Measurements from ENCODE around the gene ACOT7.

The ACOT7 gene

DNA sequence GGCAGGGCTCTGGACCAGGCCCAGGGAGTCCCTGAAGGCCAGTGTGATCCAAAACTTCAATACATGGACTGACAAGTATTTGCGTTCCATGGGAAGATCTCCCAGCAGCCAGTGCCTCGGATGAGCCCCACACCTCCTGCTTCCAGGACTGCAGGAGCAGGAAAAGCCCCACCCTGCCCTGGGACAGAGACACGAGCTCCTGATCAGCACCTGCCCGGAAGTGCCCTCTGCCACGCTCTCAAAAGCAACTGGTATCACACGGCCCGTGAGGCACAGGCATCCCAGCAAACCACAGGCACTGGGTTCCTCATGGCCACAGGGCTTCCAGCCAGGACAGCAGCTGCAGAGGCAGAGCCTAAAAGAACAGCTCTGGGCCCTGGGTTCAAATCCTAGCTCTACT lies 48.6 kb downstream of the ACOT7 start:
- Histone ChIP-seq H3K27ac (ENCODE audit: insufficient read depth, low read depth, low read length, poor library complexity, severe bottlenecking) (no peak overlapping the region), H3K27me3 (ENCODE audit: control insufficient read depth, insufficient read depth, low read length, poor library complexity, severe bottlenecking) (no peaks in the 10 kb centered on the region), H3K4me1 (ENCODE audit: control insufficient read depth, insufficient read depth, low read length) (peaks cover 16% of the 10 kb centered on the region), H3K9me3 (ENCODE audit: control insufficient read depth, low read length) (no peaks in the 10 kb centered on the region), H3K4me3 (ENCODE audit: insufficient read depth, low read depth, low read length) (no peak overlapping the region), H3K36me3 (ENCODE audit: control insufficient read depth, insufficient read depth, low read length) (no peaks in the 10 kb centered on the region)
- WGBS, 2 experiments = 93% methylated on average over 7 of the region's 7 CpGs

DNA sequence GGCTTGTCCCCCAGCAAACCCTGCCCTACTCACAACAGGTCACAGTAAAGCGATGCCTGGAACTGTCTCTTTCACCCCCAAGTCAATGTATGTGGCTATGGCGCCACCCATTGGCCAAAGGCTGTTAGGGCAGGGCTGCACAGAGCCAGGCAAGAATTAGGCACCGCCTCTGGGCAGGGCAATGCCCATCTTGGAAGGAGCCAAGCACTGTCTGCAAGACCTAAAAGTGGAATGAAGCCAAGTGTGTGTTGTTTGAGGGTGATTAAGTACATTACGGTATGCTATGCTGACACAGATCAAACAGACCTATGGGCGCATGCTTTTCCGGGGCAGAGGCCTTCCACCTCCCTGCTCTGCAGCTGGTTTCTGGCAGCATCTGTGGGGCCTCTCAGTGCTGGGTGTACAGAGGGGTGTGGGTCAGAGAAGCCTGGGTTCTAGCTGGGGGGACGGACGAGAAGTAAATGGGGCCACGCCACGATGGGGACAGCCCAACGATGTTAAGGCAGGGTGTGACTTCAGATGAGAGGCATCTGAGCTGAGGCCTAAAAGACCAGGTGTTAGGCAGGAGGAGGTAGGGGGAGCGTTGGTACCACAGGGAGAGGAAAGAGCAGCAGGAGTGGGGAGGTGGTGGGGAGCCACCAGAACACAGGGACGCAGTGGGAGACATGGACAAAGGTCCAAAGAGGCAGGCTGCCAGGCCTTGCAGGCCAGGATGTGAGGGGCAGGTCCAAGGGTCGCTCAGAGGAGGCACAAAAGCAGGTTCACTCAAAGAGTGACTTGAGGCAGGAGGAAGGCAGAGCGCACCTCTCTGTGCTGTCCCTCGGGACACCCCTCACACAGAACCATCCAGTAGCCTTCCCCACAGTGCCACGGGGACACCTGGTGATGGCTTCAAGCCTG lies 49.8 kb downstream of the ACOT7 start:
- no peaks in the 10 kb centered on the region for H3K9me3 ChIP-seq (ENCODE audit: control insufficient read depth, low read length)
- H3K27ac ChIP-seq (ENCODE audit: insufficient read depth, low read depth, low read length, poor library complexity, severe bottlenecking) = no peak overlapping the region
- H3K4me3 ChIP-seq (ENCODE audit: insufficient read depth, low read depth, low read length) = no peak overlapping the region
- WGBS, 2 experiments = 76 to 77% methylated on average over 17 of the region's 17 CpGs
- H3K4me1 ChIP-seq (ENCODE audit: control insufficient read depth, insufficient read depth, low read length) = peaks cover 26% of the 10 kb centered on the region
- H3K27me3 ChIP-seq (ENCODE audit: control insufficient read depth, insufficient read depth, low read length, poor library complexity, severe bottlenecking) = no peaks in the 10 kb centered on the region
- H3K36me3 ChIP-seq (ENCODE audit: control insufficient read depth, insufficient read depth, low read length) = no peaks in the 10 kb centered on the region

DNA sequence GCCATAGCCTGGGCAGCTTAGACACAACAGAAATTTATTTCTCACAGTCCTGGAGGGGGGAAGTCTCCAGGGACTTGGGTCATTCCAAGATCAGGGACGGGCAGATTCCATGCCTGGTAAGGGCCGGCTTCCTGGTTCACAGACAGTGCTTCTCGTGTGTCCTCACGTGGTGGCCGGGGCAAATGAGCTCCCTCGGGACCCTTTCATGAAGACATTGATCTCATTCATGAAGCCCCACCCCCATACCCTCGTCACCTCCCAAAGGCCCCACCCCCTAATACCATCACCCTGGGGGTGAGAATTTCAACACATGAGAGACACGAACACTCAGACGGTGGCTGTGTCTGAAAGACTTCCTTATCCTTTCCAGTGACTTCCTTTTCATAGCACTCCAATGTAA lies 51.5 kb downstream of the ACOT7 start:
- H3K4me1 ChIP-seq (ENCODE audit: control insufficient read depth, insufficient read depth, low read length) = peaks cover 35% of the 10 kb centered on the region
- WGBS, 2 experiments = 80 to 85% methylated on average over 9 of the region's 9 CpGs

DNA sequence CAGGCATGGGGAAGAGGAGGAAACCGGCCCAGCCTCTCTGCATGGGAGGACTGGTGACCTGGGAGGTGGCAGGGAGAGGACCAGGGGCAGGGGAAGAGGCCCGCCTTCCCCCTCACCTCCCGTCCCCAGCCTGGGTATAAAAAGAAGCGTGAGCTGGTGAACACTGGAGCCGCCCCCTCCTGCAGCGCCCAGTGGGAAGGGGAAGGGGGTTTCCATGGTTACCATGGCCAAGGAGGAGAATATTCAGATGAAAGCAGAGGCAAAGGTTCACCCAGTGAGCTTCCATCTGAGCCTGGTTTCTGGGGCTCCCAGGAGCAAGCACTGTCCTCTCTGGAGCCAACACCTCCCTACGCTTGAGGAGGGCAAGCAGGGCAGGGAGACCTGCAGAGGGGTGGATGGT lies 54.9 kb downstream of the ACOT7 start:
- H3K27ac ChIP-seq (ENCODE audit: insufficient read depth, low read depth, low read length, poor library complexity, severe bottlenecking) = peak overlapping the region; percentile 67

More for the DNA sequence above, 51.5 kb downstream of the ACOT7 start:
- Histone ChIP-seq H3K27me3 (ENCODE audit: control insufficient read depth, insufficient read depth, low read length, poor library complexity, severe bottlenecking) (no peaks in the 10 kb centered on the region), H3K4me3 (ENCODE audit: insufficient read depth, low read depth, low read length) (no peak overlapping the region), H3K27ac (ENCODE audit: insufficient read depth, low read depth, low read length, poor library complexity, severe bottlenecking) (no peak overlapping the region), H3K36me3 (ENCODE audit: control insufficient read depth, insufficient read depth, low read length) (no peaks in the 10 kb centered on the region), H3K9me3 (ENCODE audit: control insufficient read depth, low read length) (no peaks in the 10 kb centered on the region)

DNA sequence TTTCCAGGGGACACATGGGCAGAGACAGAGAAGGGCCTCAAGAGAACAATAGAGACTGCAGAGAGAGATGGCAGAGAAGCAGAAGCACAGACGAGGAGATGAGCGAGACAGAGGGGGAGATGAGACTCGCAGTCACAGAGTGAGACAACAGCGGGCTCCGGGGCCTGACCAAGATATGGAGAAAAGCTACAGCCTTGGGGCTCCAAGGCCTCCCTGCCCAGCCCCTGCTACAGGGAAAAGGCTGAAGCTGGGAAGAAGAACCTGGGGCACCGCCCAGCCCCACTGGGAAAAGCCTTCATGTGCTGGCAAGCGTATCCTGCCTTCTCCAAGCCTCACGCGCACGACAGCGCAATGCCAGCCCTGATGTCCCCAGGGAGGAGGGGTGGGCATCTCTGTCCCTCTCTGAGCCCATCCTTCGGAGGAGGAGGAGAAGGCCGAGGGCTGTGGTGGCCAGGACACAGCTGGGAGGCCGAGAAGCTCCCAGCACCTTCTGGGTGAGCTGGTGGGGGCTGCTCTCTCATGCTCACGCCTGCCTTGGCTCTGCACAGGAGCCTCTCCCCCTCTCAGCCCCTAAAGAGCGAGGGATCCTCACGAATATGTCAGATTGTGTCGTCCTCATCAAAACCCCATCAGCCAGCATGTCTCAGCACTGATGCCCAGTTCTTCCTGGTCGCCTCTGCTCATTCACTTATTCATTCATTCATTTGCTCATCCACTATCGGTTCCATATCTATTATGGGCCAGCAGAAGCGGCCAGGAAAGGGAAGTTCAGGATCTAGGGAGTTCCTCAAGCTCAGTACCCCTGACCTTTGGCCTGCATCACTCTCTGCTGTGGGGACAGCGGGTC lies 56.6 kb downstream of the ACOT7 start:
- WGBS, 2 experiments = 92 to 93% methylated on average over 22 of the region's 22 CpGs
- H3K4me1 ChIP-seq (ENCODE audit: control insufficient read depth, insufficient read depth, low read length) = peaks cover 51% of the 10 kb centered on the region
- H3K4me3 ChIP-seq (ENCODE audit: insufficient read depth, low read depth, low read length) = no peak overlapping the region
- H3K9me3 ChIP-seq (ENCODE audit: control insufficient read depth, low read length) = no peaks in the 10 kb centered on the region
- H3K27me3 ChIP-seq (ENCODE audit: control insufficient read depth, insufficient read depth, low read length, poor library complexity, severe bottlenecking) = no peaks in the 10 kb centered on the region
- H3K36me3 ChIP-seq (ENCODE audit: control insufficient read depth, insufficient read depth, low read length) = no peaks in the 10 kb centered on the region
- no peak overlapping the region for H3K27ac ChIP-seq (ENCODE audit: insufficient read depth, low read depth, low read length, poor library complexity, severe bottlenecking)

More for the DNA sequence above, 54.9 kb downstream of the ACOT7 start:
- Histone ChIP-seq H3K36me3 (ENCODE audit: control insufficient read depth, insufficient read depth, low read length) (no peaks in the 10 kb centered on the region), H3K4me1 (ENCODE audit: control insufficient read depth, insufficient read depth, low read length) (peaks cover 51% of the 10 kb centered on the region), H3K4me3 (ENCODE audit: insufficient read depth, low read depth, low read length) (no peak overlapping the region), H3K27me3 (ENCODE audit: control insufficient read depth, insufficient read depth, low read length, poor library complexity, severe bottlenecking) (no peaks in the 10 kb centered on the region), H3K9me3 (ENCODE audit: control insufficient read depth, low read length) (no peaks in the 10 kb centered on the region)
- 14 to 16% methylated on average over 7 of the region's 7 CpGs for WGBS, 2 experiments

DNA sequence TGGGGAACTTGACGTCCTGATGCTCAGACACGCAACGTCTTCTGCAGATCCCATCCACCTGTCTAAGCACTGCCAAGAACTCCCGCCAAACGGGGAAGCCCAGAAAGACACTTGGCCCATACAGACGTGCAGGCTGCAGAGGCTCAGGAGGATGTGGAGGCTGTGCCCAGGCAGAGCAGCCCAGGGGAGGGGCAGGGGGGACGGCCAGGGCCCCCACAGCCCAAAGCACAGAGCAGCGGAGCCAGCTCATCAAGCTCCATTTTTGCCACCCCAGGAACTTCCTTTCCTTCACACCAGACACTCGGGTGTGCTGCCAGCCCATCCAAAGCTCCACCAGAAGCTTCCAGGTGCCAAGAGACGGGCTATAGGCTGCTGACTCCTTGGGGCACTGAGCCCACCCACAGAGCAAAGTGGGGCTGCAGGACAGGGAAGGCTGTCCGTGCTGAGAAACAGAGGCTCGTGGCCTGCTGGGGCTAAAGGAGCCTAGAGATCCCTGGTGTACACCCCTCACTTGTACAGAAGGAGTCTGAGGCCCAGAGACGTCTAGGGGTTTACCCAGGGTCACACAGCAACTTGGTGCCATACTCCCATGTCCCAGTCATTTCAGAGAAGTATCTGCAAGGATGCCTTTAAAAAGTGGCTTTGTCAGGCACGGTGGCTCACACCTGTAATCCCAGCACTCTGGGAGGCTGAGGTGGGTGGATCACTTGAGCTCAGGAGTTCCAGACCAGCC lies 59.1 kb downstream of the ACOT7 start:
- H3K4me1 ChIP-seq (ENCODE audit: control insufficient read depth, insufficient read depth, low read length) = peaks cover 40% of the 10 kb centered on the region
- H3K4me3 ChIP-seq (ENCODE audit: insufficient read depth, low read depth, low read length) = no peak overlapping the region
- H3K36me3 ChIP-seq (ENCODE audit: control insufficient read depth, insufficient read depth, low read length) = no peaks in the 10 kb centered on the region
- H3K9me3 ChIP-seq (ENCODE audit: control insufficient read depth, low read length) = no peaks in the 10 kb centered on the region
- no peaks in the 10 kb centered on the region for H3K27me3 ChIP-seq (ENCODE audit: control insufficient read depth, insufficient read depth, low read length, poor library complexity, severe bottlenecking)
- 91% methylated on average over 14 of the region's 14 CpGs for WGBS, 2 experiments
- no peak overlapping the region for H3K27ac ChIP-seq (ENCODE audit: insufficient read depth, low read depth, low read length, poor library complexity, severe bottlenecking)

DNA sequence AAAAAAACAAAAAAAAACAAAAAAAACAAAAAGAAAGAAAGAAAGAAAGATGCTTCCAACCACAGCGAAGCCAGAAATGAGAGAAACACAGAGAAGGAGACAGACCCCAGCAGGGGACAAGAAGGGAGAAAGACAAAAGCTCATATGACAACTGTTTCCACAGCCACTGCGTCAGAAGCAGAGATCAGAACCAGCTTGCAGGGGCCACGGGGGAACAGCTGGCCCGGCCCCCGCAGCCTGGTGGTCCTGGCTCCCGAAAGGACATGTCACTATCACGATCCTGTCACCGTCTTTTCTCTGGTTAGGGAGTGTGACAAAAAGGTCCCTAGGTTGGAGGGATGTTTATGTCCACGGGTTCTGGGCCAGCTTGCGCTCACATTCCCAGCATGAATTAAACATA lies 60.7 kb downstream of the ACOT7 start:
- WGBS, 2 experiments = 94% methylated on average over 10 of the region's 10 CpGs
- Histone ChIP-seq H3K36me3 (ENCODE audit: control insufficient read depth, insufficient read depth, low read length) (no peaks in the 10 kb centered on the region), H3K27ac (ENCODE audit: insufficient read depth, low read depth, low read length, poor library complexity, severe bottlenecking) (no peak overlapping the region), H3K4me3 (ENCODE audit: insufficient read depth, low read depth, low read length) (no peak overlapping the region), H3K4me1 (ENCODE audit: control insufficient read depth, insufficient read depth, low read length) (peaks cover 24% of the 10 kb centered on the region), H3K27me3 (ENCODE audit: control insufficient read depth, insufficient read depth, low read length, poor library complexity, severe bottlenecking) (no peaks in the 10 kb centered on the region), H3K9me3 (ENCODE audit: control insufficient read depth, low read length) (no peaks in the 10 kb centered on the region)

DNA sequence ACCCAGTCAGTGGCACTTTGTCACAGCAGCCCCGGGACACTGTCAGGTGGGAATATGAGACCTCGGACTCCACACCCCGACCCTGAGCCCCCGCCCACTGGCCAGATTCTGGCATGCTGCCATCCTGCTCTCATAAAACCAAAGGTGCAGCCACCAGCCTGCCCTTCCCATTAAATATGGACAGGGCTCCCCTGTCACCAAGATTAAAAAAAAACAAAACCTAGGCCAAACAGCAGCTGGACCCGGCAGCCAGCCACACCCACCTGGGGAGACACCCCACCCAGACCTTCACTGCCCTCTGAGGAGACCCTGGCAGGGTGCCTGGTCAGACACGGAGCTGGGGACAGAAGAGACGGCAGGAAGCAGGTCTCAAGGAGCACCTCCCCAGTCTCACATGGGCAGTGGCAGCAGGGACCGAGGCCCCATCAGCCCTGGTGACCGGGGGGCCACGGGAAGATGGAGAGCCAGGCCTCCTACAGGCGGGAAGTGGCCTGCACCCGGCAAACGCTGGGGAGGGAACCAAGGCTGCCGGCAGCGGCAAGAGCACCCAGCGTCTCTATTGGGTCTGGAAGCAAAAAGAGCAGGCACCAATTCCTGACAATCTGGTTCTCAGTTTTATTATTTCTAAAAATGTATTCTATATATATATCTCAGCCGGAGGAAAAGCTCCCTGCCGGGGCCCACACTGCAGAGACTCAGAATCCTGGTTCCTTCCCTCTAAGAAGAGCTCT lies 61.9 kb downstream of the ACOT7 start:
- Histone ChIP-seq H3K36me3 (ENCODE audit: control insufficient read depth, insufficient read depth, low read length) (peaks cover 5% of the 10 kb centered on the region), H3K27me3 (ENCODE audit: control insufficient read depth, insufficient read depth, low read length, poor library complexity, severe bottlenecking) (no peaks in the 10 kb centered on the region), H3K4me3 (ENCODE audit: insufficient read depth, low read depth, low read length) (no peak overlapping the region), H3K4me1 (ENCODE audit: control insufficient read depth, insufficient read depth, low read length) (peaks cover 13% of the 10 kb centered on the region), H3K27ac (ENCODE audit: insufficient read depth, low read depth, low read length, poor library complexity, severe bottlenecking) (no peak overlapping the region), H3K9me3 (ENCODE audit: control insufficient read depth, low read length) (no peaks in the 10 kb centered on the region)
- WGBS, 2 experiments = 89 to 90% methylated on average over 18 of the region's 18 CpGs

DNA sequence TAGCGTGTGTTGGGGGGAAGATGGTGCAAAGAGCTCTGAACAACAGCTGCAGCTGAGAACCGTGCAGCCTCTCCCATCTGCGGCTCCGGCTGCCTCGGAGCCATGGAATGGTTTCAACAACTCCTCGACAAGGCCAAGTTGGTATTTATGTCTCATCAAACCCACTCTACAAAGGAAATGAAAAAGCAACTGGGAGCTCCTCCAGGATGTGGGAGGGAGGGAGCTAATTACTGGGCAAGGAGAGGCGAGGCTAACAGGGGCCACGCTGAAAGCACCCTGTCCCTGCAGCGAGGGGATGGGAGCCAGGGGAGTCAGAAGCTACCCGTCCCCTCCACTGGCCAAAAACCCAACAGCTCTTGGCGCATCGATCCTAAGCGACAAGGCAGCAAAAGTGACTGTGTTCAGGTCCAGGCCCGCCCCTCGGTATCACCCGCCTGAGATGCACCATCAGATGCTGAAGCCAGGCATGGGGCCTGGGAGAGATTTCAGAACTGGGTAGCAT lies 63.1 kb downstream of the ACOT7 start:
- WGBS, 2 experiments = 96 to 97% methylated on average over 16 of the region's 16 CpGs
- Histone ChIP-seq H3K9me3 (ENCODE audit: control insufficient read depth, low read length) (no peaks in the 10 kb centered on the region), H3K36me3 (ENCODE audit: control insufficient read depth, insufficient read depth, low read length) (peaks cover 5% of the 10 kb centered on the region), H3K27me3 (ENCODE audit: control insufficient read depth, insufficient read depth, low read length, poor library complexity, severe bottlenecking) (no peaks in the 10 kb centered on the region), H3K4me1 (ENCODE audit: control insufficient read depth, insufficient read depth, low read length) (peaks cover under 1% of the 10 kb centered on the region), H3K4me3 (ENCODE audit: insufficient read depth, low read depth, low read length) (no peak overlapping the region), H3K27ac (ENCODE audit: insufficient read depth, low read depth, low read length, poor library complexity, severe bottlenecking) (no peak overlapping the region)
